H9 (cell line): ENCODE results near the gene AR. TPM values are rescaled to one million over a fixed set of nuclear protein-coding genes. Genes with fewer than 3 reads are reported as not detected.

Experiments
- DNase-seq: peaks from one replicate; pipeline ENCODE4 v3.0.0-alpha.2; 2017
- H2AFZ ChIP-seq: one replicate; pipeline ENCODE4 v1.6.1; 2013; ENCODE audit warnings: mild to moderate bottlenecking, low read length, control low read depth, moderate library complexity
- H2AK5ac ChIP-seq: 2 replicates; pipeline ENCODE4 v1.6.1; 2013; ENCODE audit warnings: low read length, control low read depth, mixed read lengths; ENCODE audit not compliant: insufficient read length
- H2BK120ac ChIP-seq: one replicate; pipeline ENCODE4 v1.6.1; 2013; ENCODE audit warnings: low read depth, mild to moderate bottlenecking, low read length, control low read depth, inconsistent platforms; ENCODE audit not compliant: poor library complexity, severe bottlenecking
- H2BK12ac ChIP-seq: 2 replicates; pipeline ENCODE4 v1.6.1; 2013; ENCODE audit warnings: low read length, control low read depth, mixed read lengths, low read depth; ENCODE audit not compliant: insufficient read length
- H2BK15ac ChIP-seq: 2 replicates; pipeline ENCODE4 v1.6.1; 2013; ENCODE audit warnings: low read depth, low read length, control low read depth
- H2BK20ac ChIP-seq: one replicate; pipeline ENCODE4 v1.6.1; 2013; ENCODE audit warnings: low read depth, mild to moderate bottlenecking, low read length, control low read depth, inconsistent platforms; ENCODE audit not compliant: poor library complexity, severe bottlenecking
- H2BK5ac ChIP-seq: 2 replicates; pipeline ENCODE4 v1.6.1; 2013; ENCODE audit warnings: low read length, control low read depth, mixed read lengths; ENCODE audit not compliant: insufficient read length
- H3K14ac ChIP-seq: 2 replicates; pipeline ENCODE4 v1.6.1; 2013; ENCODE audit warnings: low read length, control low read depth; ENCODE audit not compliant: insufficient read depth
- H3K18ac ChIP-seq: 2 replicates; pipeline ENCODE4 v1.6.1; 2013; ENCODE audit warnings: low read depth, mild to moderate bottlenecking, mixed read lengths, low read length, control low read depth; ENCODE audit not compliant: insufficient read length
- H3K23ac ChIP-seq: 2 replicates; pipeline ENCODE4 v1.6.1; 2013; ENCODE audit warnings: low read length, control low read depth, mixed read lengths, low read depth; ENCODE audit not compliant: insufficient read length
- H3K23me2 ChIP-seq: 2 replicates; pipeline ENCODE4 v1.6.1; 2013; ENCODE audit warnings: low read depth, mild to moderate bottlenecking, mixed read lengths, low read length, control low read depth; ENCODE audit not compliant: insufficient read length, poor library complexity, severe bottlenecking
- H3K27ac ChIP-seq: 2 replicates; pipeline ENCODE4 v1.5.1; 2013; ENCODE audit warnings: low read length, control low read depth, mixed read lengths, low read depth; ENCODE audit not compliant: insufficient read length
- H3K27me3 ChIP-seq: 2 replicates; pipeline ENCODE4 v1.6.1; 2013; ENCODE audit warnings: low read length, control low read depth, inconsistent platforms; ENCODE audit not compliant: insufficient read depth
- H3K4ac ChIP-seq: 2 replicates; pipeline ENCODE4 v1.6.1; 2013; ENCODE audit warnings: low read depth, mild to moderate bottlenecking, control low read depth, inconsistent platforms, low read length, moderate library complexity
- H3K4me1 ChIP-seq: 2 replicates; pipeline ENCODE4 v1.6.1; 2013; ENCODE audit warnings: low read length, control low read depth, inconsistent platforms; ENCODE audit not compliant: insufficient read depth
- H3K4me2 ChIP-seq: 2 replicates; pipeline ENCODE4 v1.6.1; 2013; ENCODE audit warnings: low read length, control low read depth, mixed read lengths; ENCODE audit not compliant: insufficient read length, insufficient read depth
- H3K56ac ChIP-seq: 2 replicates; pipeline ENCODE4 v1.6.1; 2013; ENCODE audit warnings: low read depth, mild to moderate bottlenecking, mixed read lengths, low read length, control low read depth; ENCODE audit not compliant: insufficient read length
- H3K79me1 ChIP-seq: 2 replicates; pipeline ENCODE4 v1.6.1; 2013; ENCODE audit warnings: low read depth, mild to moderate bottlenecking, moderate library complexity, low read length, control low read depth, inconsistent platforms; ENCODE audit not compliant: insufficient read depth, poor library complexity, severe bottlenecking
- H3K79me2 ChIP-seq: 2 replicates; pipeline ENCODE4 v1.6.1; 2013; ENCODE audit warnings: low read length, control low read depth, inconsistent platforms; ENCODE audit not compliant: insufficient read depth
- H3K9ac ChIP-seq: 2 replicates; pipeline ENCODE4 v1.6.1; 2013; ENCODE audit warnings: low read length, control low read depth, mixed read lengths; ENCODE audit not compliant: insufficient read length; ENCODE audit errors: extremely low read depth
- H3K9me3 ChIP-seq: one replicate; pipeline ENCODE4 v1.6.1; 2013; ENCODE audit warnings: low read depth, low read length, inconsistent platforms; ENCODE audit not compliant: control insufficient read depth
- H3T11ph ChIP-seq: one replicate; pipeline ENCODE4 v1.6.1; 2013; ENCODE audit warnings: mild to moderate bottlenecking, low read length, control low read depth, inconsistent platforms
- H4K20me1 ChIP-seq: one replicate; pipeline ENCODE4 v1.6.1; 2013; ENCODE audit not compliant: control insufficient read depth, insufficient read length, insufficient read depth
- H4K5ac ChIP-seq: 2 replicates; pipeline ENCODE4 v1.6.1; 2013; ENCODE audit warnings: low read depth, mild to moderate bottlenecking, mixed read lengths, low read length, control low read depth; ENCODE audit not compliant: insufficient read length
- H4K8ac ChIP-seq: replicated peaks from 2 replicates; pipeline ENCODE4 v1.6.1; 2013; ENCODE audit warnings: low read length, control low read depth, mixed read lengths, low read depth; ENCODE audit not compliant: insufficient read length
- H4K91ac ChIP-seq: 2 replicates; pipeline ENCODE4 v1.6.1; 2013; ENCODE audit warnings: low read depth, mild to moderate bottlenecking, moderate library complexity, mixed read lengths, low read length, control low read depth; ENCODE audit not compliant: insufficient read length
- H3K27ac Mint-ChIP-seq, 3 experiments: 2 replicates in 2 of 3; 3 replicates in 1 of 3; pipeline ENCODE4 v1.8.0; 2020 to 2021; ENCODE audit warnings: mixed read lengths in 3 of 3, mild to moderate bottlenecking in 1 of 3, moderate library complexity in 1 of 3
- H3K27me3 Mint-ChIP-seq: 2 replicates; pipeline ENCODE4 v1.8.0; 2021; ENCODE audit warnings: low read depth, mild to moderate bottlenecking, moderate library complexity, mixed read lengths
- H3K36me3 Mint-ChIP-seq, 3 experiments: 2 replicates in 2 of 3; 3 replicates in 1 of 3; pipeline ENCODE4 v1.8.0; 2020 to 2021; ENCODE audit warnings: low read depth in 3 of 3, mixed read lengths in 3 of 3; ENCODE audit not compliant: insufficient read depth in 1 of 3
- H3K4me1 Mint-ChIP-seq, 2 experiments: 2 replicates each; pipeline ENCODE4 v1.8.0; 2020; ENCODE audit warnings: mixed read lengths in 2 of 2
- H3K4me3 Mint-ChIP-seq, 2 experiments: 2 replicates in 1 of 2; 3 replicates in 1 of 2; pipeline ENCODE4 v1.8.0; 2020 to 2021; ENCODE audit warnings: mild to moderate bottlenecking in 2 of 2, mixed read lengths in 2 of 2, moderate library complexity in 1 of 2
- H3K9me3 Mint-ChIP-seq, 2 experiments: 2 replicates in 1 of 2; 3 replicates in 1 of 2; pipeline ENCODE4 v1.8.0; 2020; ENCODE audit warnings: mild to moderate bottlenecking in 2 of 2, mixed read lengths in 2 of 2, moderate library complexity in 1 of 2
- total RNA-seq: library from RNA; stranded (reverse); gene quantifications from 2 replicates; pipeline ENCODE4 v1.2.1, GENCODE V29; 2021
- TF ChIP-seq, protein P1 (sequence below): fragments of 200-600 bp; sonication (generic); conservative IDR thresholded peaks from 3 replicates; pipeline ENCODE4 v1.8.0; 2021; ENCODE audit warnings: antibody characterized with exemption, mild to moderate bottlenecking

AR gene
- total RNA-seq, 1 experiment from 2014 or later, result 3.5 TPM

DNA sequence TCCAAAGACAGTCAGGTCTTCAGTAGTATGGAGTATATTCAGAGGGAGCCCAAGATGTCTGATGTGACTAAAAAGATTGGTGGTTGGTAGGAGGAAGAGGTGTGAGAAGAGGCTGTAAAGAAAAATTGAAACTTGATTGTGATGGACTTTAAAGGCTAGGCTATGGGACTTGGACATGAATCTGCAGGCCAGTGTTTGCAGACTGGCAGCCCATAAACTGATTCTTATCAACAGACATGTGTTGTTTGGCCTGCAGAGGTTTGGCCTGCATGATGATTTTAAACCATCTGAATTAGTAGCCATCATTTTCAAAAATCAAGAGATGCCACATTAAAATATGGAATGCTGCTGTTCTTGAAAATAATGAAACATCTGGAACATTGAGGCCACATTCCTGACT is 5.4 kb upstream of the AR start:
- Histone ChIP-seq H3K9me3 (peaks cover 25% of the 10 kb centered on the region), H2BK12ac (no peak overlapping the region), H3K79me1 (no peaks in the 10 kb centered on the region), H3K79me2 (no peaks in the 10 kb centered on the region), H3T11ph (no peak overlapping the region), H3K9ac (no peak overlapping the region), H2BK120ac (no peak overlapping the region), H4K5ac (no peak overlapping the region), H3K27me3 (no peaks in the 10 kb centered on the region), H3K23ac (no peak overlapping the region), H3K14ac (no peak overlapping the region), H2AFZ (no peak overlapping the region), H4K91ac (no peak overlapping the region), H2BK20ac (no peak overlapping the region), H3K56ac (no peak overlapping the region), H2BK15ac (no peak overlapping the region), H4K20me1 (no peaks in the 10 kb centered on the region), H2AK5ac (no peak overlapping the region), H3K18ac (no peak overlapping the region), H3K4me2 (no peak overlapping the region), H4K8ac (no peak overlapping the region), H3K23me2 (no peaks in the 10 kb centered on the region), H3K27ac (no peak overlapping the region), H2BK5ac (no peak overlapping the region), H3K4ac (no peak overlapping the region), H3K4me1 (no peaks in the 10 kb centered on the region; the same call in 1 of the 2 replicates)
- H3K27me3 Mint-ChIP-seq, result peaks cover 8% of the 10 kb centered on the region
- DNase-seq, result no peak
- H3K9me3 Mint-ChIP-seq, result peaks cover 51 to 60% of the 10 kb centered on the region in 2 experiments
- H3K36me3 Mint-ChIP-seq, result no peaks in the 10 kb centered on the region
- H3K4me1 Mint-ChIP-seq, result peaks cover 0 to 6% of the 10 kb centered on the region in 2 experiments; a peak in 1 of 4 replicates
- TF ChIP-seq, protein P1, sequence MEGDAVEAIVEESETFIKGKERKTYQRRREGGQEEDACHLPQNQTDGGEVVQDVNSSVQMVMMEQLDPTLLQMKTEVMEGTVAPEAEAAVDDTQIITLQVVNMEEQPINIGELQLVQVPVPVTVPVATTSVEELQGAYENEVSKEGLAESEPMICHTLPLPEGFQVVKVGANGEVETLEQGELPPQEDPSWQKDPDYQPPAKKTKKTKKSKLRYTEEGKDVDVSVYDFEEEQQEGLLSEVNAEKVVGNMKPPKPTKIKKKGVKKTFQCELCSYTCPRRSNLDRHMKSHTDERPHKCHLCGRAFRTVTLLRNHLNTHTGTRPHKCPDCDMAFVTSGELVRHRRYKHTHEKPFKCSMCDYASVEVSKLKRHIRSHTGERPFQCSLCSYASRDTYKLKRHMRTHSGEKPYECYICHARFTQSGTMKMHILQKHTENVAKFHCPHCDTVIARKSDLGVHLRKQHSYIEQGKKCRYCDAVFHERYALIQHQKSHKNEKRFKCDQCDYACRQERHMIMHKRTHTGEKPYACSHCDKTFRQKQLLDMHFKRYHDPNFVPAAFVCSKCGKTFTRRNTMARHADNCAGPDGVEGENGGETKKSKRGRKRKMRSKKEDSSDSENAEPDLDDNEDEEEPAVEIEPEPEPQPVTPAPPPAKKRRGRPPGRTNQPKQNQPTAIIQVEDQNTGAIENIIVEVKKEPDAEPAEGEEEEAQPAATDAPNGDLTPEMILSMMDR, result no peak
- H3K4me3 Mint-ChIP-seq, result no peak overlapping the region
- H3K27ac Mint-ChIP-seq, result no peak overlapping the region
